HG03280 (cell line): ENCODE measurements around the gene MFSD6.
"Not testable (repeated sequence)": the region's sequence is repeated elsewhere in the genome, so short reads cannot be mapped to it uniquely, and the experiment has no call there.

Source experiments
- ATAC-seq: cut with Tn5 transposase; IDR thresholded peaks from one replicate; pipeline ENCODE4 v1.9.1; 2021; ENCODE audit warnings: mild to moderate bottlenecking, moderate library complexity; ENCODE audit not compliant: unreplicated experiment

The MFSD6 gene

DNA sequence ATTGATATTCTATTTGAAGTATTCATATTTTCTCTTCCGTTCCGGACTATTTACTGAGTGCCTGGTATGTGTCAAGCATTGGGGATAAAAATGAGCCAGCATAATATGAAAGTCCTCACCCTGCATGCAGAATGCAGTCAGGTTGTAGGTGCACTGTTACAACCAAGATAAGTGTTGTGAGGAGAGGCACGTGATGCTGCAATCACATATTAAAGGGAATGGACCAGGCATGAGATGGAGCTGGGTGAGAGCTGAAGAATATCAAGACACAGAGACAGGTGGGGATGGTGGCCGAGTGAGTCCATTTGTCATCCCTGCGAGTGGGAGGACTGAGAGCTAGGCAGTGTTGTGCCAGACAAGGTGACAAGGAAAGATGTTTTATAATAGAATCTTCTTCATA lies 52.3 kb downstream of the MFSD6 start:
- no peak for ATAC-seq

DNA sequence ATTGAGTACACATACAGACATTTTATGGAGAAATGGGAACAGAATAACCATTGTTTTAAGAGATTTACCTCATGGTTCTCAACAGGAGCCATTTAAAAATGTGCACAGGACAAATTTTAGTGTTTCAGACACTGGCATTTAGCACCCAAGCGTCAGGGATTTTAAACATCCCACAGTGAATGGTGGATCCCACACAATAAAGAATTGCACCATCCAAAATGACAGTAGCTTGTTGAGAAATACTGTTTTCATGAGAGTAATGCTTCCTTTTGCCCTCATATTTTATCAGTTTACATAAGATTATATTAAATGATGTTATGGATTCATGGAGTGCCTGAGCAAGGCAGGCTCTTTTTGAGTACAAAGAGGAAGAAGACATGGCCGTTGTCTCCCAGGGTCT lies 54.0 kb downstream of the MFSD6 start:
- no peak for ATAC-seq

DNA sequence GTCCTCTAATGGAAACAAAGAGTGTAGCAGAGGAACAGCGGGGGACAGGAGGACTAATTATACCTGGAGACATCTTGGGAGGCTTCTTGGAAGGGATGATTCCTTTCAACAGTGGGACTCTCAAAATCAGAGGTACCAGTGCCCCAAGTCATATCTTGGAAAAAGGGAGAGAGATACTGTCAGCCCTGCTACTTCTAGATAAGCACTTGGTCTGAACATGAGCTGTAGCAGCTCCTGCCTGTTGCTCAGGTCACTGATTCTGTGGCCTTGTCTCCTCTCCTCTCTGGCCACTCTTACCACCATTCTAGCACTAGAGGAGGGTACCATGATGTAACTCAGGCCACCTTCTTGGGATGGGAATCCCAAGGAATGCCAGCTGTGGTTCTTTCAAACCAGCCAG lies 54.5 kb downstream of the MFSD6 start:
- no peak for ATAC-seq

DNA sequence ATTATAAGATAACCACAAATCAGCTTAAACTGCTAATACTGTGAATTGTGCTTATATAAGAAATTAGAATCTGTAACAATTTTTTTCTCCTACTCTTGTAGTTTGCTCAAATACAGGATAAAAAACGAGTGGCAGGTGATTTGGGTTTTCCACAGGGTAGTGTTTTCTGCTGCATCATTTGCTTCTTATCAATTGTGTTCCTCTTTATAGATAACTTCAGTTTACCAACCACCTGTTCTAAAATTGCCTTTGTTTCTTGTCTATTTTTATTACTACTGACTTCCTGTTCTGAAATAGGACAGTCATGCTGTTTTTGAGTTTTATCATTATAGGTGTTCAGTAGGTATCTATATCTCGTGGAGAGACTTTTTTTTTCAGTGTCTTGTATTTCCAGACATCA lies 56.9 kb downstream of the MFSD6 start:
- peak; percentile 43 for ATAC-seq

DNA sequence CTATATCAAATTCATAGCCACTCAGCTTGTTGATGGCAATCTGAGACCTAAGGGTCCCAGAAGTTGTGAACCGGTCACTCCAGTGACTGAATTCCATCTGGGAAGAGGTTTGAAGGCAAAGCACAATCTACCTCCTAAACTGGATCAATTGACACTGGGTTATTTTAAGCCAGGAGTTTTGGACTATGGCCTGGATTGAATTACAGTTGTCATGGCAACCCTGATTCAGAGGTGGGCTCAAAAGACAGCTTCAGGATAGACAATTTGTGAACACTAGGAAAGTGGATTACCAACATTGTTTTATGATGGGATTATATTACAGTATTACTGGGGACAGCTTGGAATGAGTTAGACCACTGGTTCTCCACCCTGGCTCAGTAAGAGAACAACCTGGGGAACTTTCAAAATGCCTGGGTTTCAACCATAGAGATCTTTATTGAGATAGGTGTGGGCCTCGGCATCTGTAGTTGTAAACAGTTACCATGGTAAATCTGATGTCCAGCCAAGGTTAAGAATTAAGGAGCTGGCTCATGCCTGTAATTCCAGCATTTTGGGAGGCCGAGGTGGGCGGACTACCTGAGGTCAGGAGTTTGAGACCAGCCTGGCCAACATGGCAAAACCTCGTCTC lies 58.8 kb downstream of the MFSD6 start:
- ATAC-seq = no peak

DNA sequence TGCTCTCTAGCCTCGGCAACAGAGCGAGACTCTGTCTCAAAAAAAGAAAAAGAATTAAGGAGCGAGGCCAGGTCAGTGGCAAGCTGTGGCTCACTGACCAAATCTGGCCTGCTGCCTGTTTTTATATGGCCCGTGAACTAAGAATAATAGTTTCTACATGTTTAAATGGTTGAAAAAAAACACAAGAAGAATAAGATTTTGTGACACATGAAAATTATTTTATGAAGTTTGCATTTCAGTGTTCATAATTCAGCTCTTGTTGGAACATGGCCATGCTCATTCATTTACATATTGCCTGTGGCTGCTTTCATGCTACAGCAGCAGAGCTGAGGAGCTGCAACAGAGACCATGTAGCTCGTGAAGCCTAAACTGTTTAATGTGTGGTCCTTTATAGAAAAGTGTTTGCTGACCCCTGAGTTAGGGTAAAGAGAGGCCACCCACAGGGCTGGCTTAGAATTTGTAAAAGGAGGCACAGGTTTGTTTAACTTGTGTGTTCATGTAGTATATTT lies 59.5 kb downstream of the MFSD6 start:
- ATAC-seq = no peak

DNA sequence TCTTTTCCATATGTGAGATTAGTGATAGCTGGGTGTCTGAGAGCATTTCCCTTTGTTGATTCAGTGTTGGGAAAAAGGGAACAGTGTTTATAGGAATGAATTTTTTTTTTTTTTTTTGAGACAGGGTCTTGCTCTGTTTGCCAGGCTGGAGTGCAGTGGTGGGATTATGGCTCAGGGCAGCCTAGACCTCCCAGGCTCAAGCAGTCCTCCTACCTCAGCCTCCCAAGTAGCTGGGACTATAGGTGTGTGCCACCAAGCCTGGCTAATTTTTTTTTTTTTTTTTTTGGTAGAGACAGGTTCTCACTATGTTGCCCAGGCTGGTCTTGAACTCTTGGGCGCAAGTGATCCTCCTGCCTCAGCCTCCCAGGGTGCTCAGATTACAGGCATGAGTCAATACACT lies 60.2 kb downstream of the MFSD6 start:
- not testable (repeated sequence) for ATAC-seq

DNA sequence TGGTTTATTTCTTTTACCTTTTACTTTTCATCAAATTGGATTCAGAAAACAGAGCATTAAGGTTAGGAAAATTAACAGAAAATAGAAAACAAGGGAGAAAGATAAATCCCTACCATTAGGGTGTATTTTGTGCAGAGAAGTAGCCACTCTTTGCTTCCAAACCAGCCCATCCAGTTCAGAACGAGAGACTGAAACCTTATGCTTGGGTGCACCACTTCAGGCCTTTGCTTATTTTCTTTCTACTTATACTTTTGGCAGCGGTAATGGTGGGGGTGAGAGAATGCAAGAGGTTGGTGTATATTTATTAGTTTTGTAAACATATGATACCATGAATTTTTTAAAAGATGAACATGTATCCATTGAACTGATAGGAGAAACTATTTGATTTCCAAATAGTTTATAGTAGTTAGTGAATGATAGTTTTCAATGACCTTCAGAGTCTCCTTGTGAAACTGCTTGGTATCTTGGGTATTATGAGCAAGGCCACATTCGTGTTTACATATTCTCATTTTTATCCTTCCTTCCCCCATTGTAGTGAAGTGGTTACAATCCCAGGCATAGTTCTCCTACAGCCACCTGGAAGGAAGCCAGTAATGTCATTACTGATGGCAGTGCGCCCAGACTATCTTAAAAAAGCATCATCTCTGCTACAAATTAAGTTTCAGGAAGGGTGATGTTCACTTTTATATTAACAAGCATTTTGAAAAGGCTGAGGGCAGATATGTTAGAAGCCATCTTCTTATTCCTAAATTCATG lies 60.8 kb downstream of the MFSD6 start:
- ATAC-seq = peak; percentile 44

DNA sequence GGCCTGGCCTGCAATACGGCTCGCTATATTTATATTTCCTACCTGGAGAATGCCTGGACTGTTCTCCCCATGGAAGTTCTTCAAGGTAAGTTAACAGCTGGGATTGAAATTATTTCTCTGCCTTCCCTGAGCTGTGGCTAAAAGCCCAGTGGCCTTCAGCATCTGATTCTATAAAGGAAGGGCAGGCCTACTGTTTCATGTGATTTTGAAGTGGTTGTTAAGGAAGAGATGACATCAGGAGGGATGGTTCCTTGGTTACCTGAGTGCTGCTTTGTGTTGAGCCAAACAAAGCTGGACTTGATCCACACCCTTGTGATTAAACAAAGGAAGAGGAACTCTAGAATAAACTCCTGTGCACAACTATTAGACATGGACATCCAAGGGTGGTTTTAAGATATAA lies 61.6 kb downstream of the MFSD6 start:
- ATAC-seq = no peak

DNA sequence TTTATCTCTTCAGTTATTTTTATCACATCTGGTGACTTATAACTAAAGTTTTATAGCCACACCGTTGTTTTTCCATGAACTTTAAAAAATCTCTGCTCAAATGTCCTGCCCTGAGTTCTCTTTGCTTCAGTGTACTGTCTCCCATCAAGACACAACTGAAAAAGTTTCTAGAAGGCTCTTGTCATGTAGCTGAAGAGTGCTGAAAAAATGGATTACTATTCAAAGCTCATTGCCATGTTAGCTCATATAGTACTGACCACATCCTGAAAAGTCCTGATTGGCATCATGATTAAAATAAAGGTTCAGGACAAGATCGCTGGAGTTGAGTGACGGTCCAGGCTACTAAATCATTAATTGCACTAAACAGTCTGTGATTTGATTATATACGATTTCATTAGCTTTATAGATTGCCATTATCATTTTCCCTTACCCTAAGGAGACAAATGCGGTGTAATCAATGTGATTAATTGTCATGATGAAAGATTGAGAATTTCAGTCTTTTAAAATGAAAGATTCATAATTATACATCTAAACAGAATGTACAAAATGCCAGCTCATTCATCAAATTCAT lies 62.2 kb downstream of the MFSD6 start:
- ATAC-seq = no peak

DNA sequence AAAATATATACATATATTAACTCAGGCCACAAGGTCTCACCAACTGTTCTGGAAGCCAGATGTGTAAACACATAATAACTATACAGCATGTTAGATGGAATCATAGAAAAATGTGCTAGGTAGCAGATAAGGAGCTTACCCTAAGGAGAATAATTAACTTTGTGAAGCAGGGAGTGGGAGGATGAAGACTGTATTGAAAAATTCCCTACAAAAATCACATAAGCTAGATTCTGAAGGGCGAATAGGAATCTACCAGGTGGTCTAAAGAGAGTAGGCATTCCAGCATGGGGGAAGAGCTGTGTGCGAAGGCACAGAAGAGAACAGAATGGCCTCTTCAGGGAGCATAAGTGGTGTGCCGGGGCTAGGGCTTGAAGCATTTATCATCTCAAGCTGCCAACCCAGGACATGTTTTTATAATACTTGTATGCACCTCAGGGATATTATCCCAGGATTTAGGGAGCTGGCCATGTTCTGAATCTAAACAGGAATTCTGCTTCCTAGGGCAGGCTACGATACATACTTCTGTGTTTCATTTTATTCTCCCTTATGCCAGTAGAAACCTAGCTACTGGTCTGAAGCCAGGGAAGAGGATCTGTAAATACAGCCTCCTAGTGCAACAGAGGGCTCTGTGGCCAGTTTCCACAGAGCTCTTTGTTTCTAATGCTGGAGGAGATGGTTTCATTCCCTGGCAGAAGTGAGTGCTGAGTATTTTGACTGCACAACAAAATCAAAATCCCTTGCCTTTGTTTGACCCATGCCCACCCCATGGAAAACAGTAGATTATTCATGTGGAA lies 69.7 kb downstream of the MFSD6 start:
- ATAC-seq = no peak

DNA sequence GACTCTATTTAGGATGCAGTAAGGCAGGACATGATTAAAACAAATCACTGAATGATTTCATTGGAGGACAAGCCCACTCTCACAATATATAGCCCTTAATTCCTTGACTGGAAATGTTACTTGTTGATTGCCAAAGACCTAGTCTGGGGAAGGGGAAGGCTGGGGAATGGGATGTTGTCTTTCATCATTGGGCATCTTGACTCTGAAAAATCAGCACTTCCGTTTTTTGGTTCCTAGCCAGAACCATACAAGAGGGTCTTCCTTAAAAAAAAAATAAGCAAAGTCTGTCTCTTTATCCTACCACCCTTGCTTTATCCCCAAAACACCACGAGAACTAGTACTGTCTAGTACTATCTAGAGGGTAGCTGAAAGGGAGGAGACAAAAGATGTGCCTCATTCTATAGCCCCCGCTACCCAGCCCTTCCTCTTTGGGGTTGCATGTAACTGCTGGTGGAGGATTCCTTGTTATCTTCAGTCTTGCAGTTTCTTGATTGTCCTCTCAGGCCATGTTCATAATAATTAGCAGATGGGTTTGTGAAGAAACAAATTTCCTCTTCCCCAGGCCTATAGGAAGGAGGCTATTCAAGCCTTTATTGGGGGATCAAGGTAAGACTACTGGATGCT lies 70.5 kb downstream of the MFSD6 start:
- no peak for ATAC-seq

DNA sequence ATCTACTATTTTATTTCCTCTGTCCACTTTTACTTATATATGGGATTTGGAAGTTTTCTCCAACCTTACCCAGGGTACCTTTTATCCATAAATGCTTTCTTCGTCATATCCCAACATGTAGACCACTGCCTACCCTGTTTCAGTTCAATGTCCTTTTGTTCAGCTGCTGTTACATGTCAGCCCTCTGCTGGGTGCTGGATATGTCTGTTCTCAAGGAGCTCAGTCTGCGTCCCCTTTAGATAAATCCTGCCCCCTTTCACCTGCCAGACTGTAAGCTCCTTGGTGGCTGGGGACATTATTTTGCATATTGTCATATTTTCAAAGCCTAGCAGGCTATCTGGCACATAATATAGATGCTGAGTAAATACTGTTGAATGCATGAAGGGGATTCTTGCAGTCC lies 73.2 kb downstream of the MFSD6 start:
- no peak for ATAC-seq

DNA sequence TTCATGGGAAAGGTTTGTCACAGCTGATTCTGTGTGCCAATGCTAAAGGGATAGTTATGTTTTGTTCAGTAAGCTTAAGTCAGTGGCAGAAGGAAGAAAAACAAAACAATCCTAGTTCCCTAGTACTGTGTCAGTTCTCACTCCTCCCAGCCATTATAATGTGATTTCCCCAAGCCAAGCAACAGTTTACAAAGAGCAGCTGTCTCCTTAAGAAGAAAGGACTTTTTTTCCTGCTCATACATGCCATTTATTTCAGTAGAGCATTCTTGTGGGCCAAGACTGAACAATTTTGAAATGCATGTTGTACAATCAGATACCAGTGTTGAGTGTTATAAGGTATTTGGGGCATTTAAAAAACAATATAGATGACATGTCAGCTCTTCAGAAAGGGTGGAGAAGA lies 74.3 kb downstream of the MFSD6 start:
- ATAC-seq = no peak

DNA sequence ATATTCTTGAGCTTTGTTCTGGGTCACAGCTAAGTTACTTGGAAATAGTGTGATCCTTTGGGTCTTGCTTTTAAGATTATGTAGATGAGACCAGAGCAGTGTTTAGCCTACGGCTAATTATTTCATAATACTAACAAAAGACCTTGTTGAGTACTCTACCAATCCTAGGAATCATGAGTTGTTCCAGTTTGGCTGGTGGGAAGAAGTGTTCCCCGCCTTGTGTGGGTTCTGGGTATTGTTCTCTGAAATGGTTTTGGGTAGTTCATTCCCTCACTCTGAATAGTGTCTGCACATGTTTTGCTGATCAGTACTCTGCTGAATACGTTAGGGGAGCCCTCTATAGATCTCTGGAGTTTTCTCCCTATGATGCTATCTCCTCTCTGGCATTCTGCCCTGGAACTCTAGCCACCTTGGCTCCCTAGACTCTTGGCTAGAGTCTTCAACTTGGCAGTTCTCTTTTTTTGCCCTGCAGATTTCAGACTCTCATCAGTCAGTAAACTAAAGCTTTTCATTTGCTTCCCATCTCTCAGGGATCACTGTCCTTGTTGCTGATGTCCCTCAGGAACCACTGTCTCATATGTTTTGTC lies 78.0 kb downstream of the MFSD6 start:
- no peak for ATAC-seq

DNA sequence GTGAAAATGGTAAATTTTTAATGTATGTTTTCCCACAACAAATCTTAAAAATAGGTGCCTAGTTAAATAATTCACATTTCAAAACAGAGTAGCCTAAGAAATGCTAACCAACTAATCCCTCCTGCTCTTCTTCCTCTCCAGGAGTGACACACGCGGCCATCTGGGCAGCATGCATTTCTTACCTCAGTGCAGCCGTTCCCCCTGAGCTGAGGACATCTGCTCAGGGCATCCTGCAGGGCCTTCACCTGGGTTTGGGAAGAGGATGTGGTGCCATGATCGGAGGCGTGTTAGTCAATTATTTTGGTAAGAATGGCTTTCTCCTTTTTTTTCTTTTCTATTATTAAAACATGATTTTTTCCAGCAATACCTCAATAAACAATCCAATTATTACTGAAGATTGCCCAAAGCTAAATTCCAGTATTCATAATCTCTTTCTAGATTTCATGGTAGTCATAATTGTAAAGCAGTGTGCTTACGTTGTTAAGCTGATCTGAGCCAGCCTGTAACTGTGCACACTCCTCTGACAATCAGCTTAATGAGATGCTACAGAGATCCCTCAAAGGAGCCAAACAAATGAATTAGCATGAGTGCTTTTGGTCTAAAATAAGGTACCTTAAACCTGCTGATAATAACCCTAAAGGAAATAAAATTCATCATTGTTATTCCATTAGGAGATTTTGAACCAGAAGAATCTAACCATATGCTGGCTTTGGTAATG lies 80.5 kb downstream of the MFSD6 start:
- no peak for ATAC-seq

DNA sequence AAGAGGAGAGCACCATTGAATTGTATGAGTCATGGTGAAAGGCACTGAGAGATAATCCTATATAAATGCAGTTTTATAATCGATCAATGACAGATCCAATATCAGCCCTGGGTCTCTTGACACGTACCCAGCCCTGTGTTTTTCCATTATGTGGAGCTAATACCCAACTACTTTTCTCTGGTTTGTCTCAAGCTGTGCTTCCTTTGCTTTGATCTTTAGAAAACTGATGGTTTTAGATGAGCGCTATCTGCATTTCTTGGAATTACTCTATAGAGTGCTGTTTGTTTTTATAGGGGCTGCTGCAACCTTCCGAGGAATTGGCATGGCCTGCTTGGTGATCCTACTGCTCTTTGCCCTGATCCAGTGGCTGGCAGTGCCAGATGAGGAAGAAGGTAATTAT lies 81.3 kb downstream of the MFSD6 start:
- ATAC-seq = no peak

DNA sequence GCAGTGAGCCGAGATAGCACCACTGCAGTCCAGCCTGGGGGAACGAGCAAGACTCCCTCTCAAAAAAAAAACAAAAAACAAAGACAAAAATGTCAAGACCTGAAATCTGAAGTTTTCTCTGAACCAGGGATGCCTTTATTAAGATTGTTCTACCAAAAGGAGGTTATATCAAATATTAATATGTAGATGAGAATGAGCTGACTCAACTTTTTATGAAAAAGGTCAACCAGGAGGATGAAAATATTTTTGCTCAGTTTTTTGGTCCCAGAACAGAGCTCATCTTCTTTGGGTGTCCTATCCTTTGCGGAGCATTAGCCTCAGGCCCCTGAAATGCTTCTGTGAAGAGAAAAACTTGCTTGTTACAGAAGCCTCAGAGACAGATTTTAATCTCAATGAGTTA lies 82.3 kb downstream of the MFSD6 start:
- ATAC-seq = no peak

DNA sequence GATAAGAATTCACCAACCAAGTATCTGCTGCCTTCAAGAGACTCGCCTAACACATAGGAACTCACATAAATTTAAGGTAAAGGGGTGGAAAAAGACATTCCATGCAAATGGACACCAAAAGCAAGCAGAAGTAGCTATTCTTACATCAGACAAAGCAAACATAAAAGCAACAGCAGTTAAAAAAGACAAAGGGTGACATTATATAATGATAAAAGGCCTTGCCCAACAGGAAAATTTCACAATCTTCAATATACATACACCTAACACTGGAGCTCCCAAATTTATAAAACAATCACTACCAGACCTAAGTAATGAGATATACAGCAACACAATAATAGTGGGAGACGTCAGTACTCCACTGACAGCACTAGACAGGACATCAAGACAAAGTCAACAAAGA lies 84.9 kb downstream of the MFSD6 start:
- no peak for ATAC-seq
